HG02938 (cell line): ENCODE results near the gene SBDS.

ENCODE experiments used
- ATAC-seq: cut with Tn5 transposase; IDR thresholded peaks from one replicate; pipeline ENCODE4 v1.9.1; 2021; ENCODE audit warnings: mild to moderate bottlenecking, moderate library complexity; ENCODE audit not compliant: unreplicated experiment

The SBDS gene

GRCh38 chr7:66948480-66949109 is 46.8 kb downstream of the SBDS start:
- ATAC-seq: no peak

- ATAC-seq: no peak
These were observed 48.8 kb downstream of the SBDS start for GRCh38 chr7:66946545-66946944.

GRCh38 chr7:66939325-66939724 is 56.1 kb downstream of the SBDS start:
- ATAC-seq: no peak

- ATAC-seq: no peak
These were observed 57.4 kb downstream of the SBDS start for GRCh38 chr7:66937940-66938339.
